HL-60 (cell line): ENCODE data around the gene FHL5.

Source experiments
- CTCF ChIP-seq: IDR thresholded peaks from one replicate; pipeline ENCODE4 v1.5.1; 2011; ENCODE audit warnings: low read length, control low read depth, inconsistent platforms; ENCODE audit not compliant: insufficient read depth
- SPI1 ChIP-seq: IDR thresholded peaks from 2 replicates; pipeline ENCODE4 v1.6.1; 2012; ENCODE audit warnings: low read depth, mild to moderate bottlenecking, borderline replicate concordance

GRCh38 chr6:96582021-96582420 is 19.1 kb downstream of the FHL5 start:
- TF ChIP-seq SPI1 (no peak), CTCF (no peak)
